GM04503 (cell line): ENCODE measurements around the gene HOXC10.
A peak's percentile ranks its signal among the peaks of the same experiment; 100 is the strongest.

Experiments used
- DNase-seq: peaks from one replicate; pipeline ENCODE4 v3.0.0-alpha.2; 2012; ENCODE audit warnings: low read depth

HOXC10 gene

DNA sequence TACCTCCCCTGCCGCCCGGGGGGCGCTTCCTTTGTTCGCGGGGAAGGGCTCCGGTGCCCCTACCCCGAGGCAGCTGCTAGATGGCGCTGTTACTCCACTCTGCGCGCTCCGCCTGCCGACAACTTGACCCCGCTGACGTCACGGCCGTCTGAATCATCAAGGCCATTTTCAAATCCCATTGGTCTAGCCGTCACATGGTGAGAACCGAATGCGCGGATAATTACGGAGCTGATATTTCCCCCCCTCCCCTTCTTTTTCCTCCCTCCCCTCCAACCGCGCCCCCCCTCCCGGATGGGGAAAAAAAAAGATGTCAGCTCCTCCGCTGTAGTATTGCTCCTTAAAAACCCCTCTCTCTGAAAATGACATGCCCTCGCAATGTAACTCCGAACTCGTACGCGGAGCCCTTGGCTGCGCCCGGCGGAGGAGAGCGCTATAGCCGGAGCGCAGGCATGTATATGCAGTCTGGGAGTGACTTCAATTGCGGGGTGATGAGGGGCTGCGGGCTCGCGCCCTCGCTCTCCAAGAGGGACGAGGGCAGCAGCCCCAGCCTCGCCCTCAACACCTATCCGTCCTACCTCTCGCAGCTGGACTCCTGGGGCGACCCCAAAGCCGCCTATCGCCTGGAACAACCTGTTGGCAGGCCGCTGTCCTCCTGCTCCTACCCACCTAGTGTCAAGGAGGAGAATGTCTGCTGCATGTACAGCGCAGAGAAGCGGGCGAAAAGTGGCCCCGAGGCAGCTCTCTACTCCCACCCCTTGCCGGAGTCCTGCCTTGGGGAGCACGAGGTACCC is at the start of gene HOXC10:
TSS of gene HOXC10 (plus strand) at position 246 of the 791 bp plus-strand sequence. CDS start at position 360, 114 bp downstream.
- peak; percentile 88 for DNase-seq

DNA sequence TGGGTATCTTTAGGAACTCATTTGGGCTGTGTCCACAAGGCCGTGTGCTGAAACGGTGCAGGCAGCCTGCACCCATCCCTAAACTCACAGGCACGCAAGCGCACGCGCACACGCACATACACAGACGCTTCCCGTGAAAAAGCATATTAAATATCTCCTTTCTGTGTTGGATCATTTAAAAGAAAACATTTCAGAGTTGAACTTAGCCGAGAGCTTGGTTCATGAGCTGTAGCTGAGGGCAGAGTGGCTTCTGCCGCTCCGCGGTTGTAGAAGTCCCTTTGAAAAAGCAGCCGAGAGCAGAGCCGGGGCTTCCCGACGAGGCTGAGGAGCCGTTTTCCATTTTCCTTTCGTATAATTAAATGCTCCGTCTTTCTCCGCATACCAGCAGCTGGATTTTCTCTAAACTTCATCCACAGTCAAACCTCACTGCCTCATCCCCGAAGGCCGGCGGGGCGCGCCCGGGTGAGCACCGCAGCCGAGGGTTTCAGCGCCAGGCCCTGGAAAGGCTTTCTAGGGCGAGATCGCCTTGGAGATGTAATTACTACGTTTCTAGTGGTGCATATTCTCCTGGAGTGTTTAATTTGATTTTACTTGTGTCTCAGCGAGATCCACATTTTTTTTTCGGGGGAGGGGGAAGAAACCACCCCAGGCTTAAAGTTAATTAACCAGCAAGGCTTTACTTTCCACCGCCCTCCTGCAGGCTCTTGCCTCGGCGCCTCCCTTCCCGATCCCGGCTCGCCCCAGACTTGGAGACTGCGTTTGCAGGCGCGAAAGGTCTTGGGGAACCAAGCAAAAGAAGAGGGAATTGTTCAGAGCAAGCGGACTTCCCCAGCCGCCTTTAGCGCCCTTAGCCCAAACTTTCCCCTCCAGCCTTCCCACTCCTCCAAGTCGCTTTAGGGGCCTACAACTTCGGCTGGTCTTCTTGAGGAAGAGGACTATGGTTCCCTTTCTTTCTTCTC is 49.3 kb upstream of the HOXC10 start:
- DNase-seq: no peak

DNA sequence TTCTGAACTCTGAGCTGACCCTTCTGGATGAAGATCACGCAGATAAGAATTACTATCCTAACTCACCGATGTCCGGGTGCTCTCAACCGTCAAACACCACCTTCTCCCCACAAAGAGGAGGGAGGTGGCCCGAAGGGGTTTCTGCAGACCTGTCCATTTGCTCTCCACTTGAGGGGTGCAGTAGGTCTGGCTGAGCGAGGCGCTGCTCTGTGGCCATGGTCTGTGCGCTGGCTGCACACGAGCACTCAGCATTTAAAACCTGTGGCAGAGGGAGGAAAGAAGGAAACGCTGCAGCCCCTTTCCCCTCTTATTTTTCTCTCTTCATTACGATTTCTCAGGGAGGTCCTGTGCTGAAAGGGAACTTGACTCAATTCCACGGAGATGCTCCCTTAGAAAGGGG is 47.8 kb upstream of the HOXC10 start:
- no peak for DNase-seq

DNA sequence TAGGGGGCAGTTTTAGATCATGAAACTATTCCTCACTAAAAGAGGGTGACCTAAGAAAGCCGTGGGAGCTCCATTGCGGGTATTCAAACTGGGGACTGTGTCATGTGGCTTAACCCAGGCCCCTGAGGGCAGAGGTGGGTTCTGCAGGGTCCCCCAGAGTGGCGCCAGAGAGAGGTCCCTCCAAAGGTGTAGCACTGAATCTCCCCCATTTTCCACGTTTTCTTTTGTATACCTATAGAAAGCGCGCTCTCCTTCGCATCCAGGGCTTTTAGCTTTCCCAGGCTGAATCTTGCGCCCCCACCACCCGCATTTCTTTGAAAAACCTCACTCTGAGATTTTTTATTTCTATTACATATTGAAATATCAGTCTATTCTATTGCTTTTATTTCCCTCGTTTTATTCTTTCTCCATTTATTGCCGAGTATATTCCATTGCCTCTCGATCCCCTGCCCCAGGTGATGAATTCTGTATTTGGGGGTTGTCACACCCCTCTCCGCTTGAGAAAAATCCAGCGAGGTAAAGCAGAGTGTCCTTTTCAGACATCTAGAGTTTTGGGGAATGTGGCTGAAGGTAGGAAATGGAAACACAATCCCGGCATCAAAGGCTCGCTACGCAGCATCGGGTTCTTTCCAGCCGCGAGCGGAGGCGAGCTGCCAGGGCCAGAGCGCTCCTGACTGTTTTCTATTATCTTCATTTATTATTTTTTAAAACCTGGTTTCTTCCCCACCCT is 47.2 kb upstream of the HOXC10 start:
- DNase-seq: no peak

DNA sequence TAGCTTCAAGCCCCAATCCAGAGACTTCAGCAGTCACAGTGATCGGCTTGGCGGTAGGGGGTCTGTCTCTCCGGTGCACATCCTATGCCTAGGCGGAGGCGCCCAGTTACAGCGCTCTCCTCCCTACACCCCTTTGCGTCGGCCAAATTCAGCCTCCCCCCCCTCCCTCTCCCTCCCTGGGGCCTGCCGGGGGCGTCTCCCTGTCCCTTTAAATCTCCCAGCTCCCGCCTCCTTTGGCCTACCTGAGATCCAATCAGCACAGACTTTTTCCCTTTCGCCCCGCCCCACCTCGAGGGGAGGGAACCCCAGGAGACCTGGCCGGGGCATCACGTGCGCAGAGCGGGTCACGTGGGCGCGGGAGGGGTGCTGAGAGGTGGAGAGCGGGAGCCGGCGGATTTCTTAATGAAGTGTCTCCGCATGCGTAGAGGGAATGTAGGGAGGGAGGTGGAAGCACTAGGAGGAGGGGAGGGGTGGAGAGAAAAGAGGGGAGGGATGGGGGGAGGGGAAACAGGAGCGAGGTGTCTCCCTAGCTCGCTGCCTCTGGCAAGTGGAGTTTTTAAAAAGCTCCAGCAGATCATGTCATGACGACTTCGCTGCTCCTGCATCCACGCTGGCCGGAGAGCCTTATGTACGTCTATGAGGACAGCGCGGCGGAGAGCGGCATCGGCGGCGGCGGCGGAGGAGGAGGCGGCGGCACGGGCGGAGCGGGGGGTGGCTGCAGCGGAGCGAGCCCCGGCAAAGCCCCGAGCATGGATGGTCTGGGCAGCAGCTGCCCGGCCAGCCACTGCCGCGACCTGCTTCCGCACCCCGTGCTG is 46.4 kb upstream of the HOXC10 start, which contains the start of gene HOXC13:
TSS of gene HOXC13 (plus strand) at position 506 of the 815 bp plus-strand sequence. CDS start at position 582, 76 bp downstream.
- peak; percentile 72 for DNase-seq

DNA sequence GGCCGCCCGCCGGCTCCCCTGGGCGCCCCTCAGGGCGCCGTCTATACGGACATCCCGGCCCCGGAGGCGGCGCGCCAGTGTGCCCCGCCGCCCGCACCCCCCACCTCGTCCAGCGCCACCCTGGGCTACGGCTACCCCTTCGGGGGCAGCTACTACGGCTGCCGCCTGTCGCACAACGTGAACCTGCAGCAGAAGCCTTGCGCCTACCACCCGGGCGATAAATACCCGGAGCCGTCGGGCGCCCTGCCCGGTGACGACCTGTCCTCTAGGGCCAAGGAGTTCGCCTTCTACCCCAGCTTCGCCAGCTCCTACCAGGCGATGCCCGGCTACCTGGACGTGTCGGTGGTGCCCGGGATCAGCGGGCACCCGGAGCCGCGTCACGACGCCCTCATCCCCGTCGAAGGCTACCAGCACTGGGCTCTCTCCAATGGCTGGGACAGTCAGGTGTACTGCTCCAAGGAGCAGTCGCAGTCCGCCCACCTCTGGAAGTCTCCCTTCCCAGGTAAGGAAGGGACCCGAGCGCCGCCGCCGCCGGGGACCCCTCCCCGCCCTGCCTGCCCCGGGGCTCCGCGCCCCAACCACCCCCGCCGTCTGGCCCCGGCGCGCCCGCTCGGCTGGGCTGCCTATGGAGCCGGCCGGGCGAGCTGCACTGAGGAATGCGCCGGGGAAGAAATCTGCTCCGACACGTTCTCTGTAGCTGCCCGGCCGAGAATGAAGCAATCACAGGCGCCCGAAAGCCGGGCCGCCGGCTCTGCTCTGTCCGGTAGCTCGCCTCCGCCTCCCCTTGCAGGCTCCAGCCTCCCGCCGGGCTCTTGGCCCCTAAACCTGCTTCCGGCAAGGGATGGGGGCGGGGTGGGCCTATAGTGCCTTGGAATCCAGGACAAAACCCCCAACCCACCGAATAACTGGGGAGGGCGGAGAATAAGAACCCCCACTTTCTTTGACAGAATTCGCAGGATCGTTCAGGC is 45.5 kb upstream of the HOXC10 start:
- DNase-seq: no peak

DNA sequence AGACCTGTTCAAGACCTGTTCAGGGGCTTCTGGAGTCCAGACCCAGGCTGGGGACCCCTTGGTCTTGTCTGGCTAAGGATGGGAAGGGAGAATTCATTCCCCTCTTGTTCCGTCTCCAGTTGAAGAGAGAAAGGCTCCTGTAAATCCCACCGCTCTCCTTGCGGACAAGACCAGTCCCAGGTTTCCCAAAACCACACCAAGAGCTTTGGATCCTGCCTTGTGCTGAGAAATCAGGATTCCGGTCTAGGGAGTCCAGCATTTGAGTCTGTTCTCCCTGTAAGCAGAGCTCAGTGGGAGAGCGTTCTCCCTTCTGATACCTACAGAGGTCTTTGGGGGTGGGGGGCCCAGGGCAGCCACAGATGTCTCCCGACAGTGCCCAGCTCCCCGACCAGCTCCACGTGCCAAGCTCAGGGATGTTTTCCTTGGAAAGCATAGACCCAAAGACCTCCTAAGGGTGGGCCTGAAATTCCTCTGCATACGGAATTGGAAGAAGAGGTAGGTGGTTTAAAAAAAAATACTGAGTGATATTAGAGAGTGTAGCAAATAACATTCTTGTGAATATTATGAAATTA is 44.4 kb upstream of the HOXC10 start:
- DNase-seq: no peak

DNA sequence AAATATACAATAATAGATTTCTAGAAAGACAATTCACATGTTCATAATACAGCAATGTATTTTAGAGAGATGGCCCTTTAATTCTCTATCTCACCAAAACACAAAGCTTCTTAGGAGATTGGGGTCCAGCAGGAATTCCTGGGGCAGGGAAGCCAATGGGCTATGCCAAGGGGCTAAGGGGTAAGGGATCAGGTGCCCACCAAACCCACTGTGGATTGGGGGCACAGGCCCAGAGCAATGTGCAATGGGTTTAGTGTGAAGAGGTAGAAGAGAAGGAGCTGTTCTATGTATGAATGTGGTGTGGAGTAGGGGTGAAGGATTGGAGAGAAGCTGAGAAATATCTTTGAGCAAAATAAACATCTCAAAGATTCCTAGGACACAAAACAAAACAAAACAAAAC is 43.8 kb upstream of the HOXC10 start:
- DNase-seq: no peak

DNA sequence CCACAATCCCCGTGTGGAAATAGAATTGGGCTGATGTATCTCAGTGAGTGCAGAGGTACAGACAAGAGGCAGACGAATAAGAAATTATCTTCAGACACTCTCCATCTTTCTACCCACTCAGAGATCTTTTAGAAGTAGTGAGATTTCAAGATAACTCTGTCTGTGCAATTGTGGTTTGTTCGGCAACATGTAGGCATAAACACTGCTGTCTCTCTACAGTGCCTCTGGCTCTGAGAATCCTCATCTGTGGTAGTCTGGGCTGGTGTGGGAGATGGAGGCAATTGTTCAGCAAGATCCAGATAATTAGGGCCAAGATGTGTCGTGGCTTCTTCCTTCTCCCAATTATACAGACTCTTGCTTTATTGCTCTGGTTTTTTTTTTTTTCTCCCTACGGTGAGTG is 43.2 kb upstream of the HOXC10 start:
- no peak for DNase-seq

DNA sequence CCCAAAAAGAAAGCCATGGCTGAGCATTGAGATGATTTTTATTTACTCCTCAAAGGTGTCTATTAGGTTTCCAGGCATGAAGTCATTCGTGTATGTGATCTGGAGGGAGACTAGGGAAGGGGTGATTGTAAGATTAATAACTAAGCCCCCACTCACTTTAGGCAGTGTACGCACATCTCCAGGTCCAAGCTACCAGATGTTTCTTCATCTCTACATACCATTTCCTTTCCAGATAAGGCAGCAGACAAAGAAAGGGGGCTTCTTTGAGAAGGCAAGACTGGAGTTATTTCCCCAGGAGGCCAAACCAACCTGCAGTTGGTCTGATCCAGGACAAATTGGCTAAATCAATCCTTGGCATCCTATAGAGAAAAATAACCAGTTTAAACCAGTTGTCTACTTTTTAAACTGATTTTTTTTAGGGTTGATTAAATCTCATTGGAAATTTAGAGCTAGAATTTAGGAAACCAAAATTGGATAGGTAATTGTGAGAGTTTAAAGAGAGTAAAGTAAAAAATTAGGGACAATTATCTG is 42.4 kb upstream of the HOXC10 start:
- DNase-seq: no peak

DNA sequence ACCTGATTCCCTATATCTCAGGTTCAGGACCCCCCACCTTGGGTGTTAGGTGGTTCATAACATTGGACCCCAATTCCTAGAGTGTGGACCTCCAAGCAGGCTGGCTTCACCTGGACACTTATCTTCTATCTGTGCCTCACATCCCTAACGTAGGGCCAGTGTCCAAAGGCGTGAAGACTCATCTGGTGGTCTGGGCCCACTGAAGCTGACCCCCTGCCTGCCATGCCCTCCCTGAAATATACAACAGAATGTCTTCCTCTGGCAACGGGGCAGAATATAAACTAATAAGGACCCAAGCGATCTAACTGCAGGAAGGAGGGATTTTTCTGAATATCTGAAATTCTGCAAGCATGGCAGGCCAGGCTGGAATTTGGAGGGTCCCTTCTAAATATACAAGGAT is 40.7 kb upstream of the HOXC10 start:
- no peak for DNase-seq

DNA sequence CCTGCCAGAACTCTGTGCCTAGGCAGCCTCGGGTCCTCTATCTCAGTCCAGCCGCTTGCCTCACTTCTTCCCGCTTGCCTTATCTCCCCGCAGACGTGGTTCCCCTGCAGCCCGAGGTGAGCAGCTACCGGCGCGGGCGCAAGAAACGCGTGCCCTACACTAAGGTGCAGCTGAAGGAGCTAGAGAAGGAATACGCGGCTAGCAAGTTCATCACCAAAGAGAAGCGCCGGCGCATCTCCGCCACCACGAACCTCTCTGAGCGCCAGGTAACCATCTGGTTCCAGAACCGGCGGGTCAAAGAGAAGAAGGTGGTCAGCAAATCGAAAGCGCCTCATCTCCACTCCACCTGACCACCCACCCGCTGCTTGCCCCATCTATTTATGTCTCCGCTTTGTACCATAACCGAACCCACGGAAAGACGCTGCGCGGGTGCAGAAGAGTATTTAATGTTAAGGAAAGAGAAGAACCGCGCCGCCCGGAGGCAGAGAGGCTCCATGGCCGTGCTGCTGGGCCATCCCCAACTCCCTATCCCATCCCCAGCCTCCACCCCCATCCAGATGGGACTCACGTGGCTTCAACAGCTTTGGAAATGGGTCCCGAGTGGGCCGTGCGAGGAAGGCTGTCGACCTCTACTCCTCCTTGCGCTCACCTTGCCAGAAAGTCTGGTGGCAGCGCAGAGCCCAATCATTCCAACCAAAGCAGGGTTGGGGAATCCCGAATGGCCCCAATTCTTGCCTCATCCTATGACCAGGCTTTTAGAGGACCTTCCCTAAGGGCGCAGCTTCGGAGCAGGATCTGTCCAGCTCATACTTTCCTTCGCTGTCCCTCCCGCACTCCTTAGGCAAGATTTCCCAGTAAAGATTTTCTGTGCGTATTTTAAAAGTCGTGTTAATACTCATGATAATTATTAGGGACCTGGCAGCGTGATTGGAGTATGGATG is 39.8 kb upstream of the HOXC10 start:
- DNase-seq: no peak

DNA sequence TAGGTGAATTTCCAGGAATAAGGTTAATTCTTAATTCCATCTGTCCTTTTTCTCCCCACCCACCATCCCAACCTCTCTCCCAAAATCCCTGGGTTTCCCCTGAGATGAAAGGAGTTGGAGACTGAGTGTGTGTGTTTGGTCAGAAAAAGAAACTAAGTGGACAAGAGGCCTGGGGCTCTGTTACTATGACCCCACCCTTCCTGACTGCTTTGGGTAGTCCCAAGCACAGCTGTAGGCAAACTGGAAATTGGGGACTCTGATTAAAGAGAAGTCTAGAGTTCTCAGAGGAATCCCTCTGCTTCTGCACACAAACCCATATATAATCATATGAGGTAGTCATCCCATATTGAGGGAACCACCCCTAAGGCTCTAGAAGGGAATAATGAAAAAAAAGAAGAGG is 37.2 kb upstream of the HOXC10 start:
- no peak for DNase-seq

DNA sequence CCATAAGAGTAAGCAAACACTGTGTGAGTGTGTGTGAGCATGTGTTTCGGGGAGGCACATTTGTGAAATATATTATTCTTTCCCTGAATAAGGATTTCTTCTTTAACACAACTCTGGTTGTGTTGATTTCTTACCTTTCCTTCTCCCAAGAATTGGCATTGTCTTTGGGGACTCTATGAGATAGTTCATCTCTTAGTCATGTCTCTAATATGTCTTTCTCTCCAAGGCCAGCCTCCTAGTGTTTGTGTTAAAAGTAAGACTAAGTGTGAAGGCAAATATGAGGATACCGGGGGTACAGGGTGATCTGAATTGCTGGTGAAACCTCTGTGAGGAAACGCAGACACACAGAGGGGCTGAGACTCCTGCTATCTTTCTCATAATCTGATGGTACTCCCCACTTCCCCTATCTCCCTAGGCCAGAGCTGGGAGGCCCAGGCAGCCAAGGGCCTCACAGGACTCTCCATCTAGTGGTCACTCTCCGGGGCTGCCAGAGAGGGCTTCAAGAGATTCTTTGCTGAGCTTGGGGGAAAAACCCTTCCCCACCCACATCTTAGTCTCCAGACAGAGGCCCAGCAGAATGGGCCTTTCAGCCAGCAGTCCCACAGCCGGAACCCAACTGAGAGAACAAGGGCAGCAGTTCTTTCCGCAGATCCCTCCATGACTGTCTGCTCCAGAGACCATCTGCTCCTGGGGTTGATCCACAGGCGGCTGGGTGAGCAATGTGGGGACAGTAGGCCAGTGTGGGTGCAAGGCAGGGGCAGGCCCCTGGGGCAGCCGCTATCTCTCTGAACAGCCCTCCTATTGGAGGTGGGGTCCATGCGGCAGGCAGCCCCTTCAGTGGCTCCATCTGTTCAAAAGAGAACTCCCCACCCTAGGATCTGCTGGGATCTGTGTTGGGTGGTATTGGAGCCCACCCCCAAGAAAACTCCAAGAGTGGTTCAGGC is 36.0 kb upstream of the HOXC10 start:
- no peak for DNase-seq

DNA sequence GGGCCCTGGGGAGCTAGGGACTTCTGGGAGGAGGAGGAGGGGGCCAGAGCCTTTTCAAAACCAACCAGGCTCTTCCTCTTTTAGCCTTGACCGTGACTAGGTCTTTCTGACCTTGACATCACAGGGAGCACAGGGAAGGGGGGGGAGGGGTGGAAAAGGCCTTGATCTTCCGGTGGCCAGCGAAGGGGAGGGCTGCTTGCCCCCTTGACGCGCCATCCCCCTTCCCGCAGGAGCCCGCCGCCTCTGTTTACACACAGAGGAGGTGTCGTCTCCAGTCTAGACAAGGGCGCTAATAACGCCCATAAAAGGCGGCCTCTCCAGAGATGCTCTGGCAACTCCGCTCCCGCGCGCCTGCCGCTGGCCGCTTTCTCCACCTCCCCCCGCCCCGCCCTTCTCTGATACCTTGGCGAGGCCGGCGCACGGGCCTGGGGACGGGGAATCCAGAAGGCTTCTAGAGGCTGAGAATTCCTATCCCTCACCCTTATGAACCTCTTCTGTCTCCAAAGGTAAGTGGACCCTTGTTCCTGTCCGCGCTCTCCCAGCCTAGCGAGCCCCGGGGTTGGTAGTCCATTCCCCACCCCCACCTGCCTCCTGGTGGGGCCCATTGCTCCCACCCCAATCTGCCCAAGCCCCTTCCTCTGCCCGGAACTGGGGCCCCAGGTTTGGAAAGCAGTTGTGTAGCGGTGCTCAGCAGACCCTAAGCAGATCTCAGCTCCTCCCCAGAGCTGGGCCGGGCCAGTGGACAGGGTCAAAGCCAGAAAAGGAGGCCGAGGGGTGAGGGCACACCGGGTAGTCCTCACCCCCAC is 35.1 kb upstream of the HOXC10 start:
- no peak for DNase-seq

DNA sequence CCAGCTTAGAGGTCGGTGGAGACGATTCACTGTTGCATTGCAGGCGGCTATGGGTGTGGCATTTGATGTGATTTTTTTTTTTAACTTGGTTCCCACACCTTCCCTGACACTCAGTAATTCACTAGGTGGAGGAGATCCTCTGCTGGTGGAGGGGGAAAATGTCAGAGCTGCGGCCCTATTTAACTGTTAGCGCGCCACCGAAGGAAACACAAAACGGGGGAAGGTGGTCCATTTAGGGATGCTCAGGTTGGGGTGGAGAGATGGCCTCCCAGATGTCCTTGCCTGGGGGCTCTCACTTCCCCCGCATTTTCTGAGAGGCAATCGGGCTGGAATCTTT is 34.5 kb upstream of the HOXC10 start:
- no peak for DNase-seq
